HG03097 (cell line): ENCODE measurements around the gene ARNT2.

ENCODE experiments used
- ATAC-seq: cut with Tn5 transposase; IDR thresholded peaks from one replicate; pipeline ENCODE4 v1.9.1; 2021; ENCODE audit not compliant: unreplicated experiment, low FRiP score

The ARNT2 gene

DNA sequence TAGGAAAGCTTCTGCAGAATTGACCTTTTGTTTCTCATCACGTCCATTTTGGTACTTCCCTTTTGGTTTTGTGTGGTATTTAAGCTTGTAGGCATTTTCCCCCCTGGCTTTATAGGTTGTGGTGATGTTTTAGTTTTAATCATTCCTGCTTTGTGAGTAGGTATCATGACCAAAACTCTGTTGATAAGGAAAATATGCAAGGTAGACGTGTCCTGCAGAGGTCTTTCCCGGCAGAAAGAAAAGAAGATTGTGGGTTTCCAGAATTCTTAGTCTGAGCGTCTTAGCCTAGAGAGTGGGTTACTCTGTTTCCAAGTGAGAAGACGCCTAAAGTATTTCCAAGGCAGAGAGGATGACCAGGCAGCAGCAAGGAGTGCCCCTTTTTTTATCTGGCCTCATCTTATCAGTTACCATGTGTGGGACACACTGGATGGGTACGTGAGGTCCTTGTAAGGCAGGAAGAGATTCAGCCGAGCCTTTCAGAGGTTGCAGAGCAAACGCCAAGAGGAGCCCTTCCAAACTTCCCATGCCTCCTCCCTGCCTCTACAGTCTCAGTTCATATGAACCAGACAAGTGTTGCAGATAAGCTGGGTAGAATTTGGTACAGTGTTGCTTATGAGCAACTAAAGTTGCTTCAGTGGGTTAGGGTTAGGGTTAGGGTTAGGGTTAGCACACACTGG lies 58.8 kb downstream of the ARNT2 start:
- ATAC-seq: no peak

DNA sequence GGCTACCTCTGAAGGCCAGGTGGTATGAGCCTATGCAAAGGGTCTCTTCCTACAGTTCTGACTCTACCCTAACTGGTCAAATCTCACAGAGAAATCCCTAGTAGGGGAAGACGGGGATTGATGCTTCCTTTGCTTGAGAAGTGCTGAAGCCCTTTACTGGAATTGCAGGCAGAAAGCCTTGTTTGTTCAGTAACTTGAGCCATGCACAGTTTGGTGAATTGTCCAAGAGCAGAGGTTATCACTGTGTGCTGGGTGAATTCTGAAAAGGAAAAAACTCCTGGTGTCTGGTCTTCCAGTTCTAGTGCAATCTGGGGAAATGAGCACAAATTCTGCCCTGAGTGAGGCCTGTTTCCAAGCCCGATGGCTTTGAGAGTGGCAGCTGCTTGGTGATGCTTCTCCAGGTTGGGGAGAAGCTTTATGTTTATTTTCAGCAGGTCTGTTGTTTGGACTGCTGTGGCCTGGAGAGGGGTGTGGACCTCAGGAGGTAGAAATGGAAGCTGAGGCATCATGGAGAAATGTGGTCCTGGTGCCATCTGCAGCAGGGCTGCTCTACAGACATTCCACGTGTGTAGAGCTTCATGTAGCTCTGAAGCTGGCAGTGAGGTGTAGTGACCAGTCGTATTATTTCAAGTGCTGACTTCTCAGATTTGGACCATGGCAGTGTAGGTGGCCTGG lies 60.9 kb downstream of the ARNT2 start:
- no peak for ATAC-seq

- ATAC-seq: no peak
Observed at GRCh38 chr15:80465626-80466005, 61.4 kb downstream of the ARNT2 start.

- ATAC-seq: no peak
Observed at GRCh38 chr15:80466543-80466942, 62.4 kb downstream of the ARNT2 start.

- ATAC-seq: no peak
Observed at GRCh38 chr15:80467311-80467714, 63.1 kb downstream of the ARNT2 start.

DNA sequence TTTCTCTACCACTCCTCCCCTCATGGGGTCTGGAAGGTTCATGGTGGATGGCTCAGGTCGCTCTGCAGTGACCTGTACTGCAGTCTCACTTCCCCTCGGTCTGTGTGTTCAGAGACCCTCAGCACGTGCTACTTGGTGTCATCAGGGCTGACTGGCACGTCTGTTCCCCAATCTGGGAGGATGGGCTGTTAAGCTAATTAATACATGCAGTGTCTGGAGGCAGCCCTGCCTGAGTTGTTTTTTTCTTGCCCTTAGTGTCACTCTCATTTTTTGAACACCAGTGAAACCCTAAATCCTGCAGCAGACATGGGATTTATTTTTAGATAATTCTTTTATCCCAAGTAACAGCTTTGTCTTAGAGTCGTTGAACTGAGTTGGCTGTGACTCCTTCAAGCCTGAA lies 64.6 kb downstream of the ARNT2 start:
- no peak for ATAC-seq

- no peak for ATAC-seq
Observed at GRCh38 chr15:80471881-80472280, 67.7 kb downstream of the ARNT2 start.

DNA sequence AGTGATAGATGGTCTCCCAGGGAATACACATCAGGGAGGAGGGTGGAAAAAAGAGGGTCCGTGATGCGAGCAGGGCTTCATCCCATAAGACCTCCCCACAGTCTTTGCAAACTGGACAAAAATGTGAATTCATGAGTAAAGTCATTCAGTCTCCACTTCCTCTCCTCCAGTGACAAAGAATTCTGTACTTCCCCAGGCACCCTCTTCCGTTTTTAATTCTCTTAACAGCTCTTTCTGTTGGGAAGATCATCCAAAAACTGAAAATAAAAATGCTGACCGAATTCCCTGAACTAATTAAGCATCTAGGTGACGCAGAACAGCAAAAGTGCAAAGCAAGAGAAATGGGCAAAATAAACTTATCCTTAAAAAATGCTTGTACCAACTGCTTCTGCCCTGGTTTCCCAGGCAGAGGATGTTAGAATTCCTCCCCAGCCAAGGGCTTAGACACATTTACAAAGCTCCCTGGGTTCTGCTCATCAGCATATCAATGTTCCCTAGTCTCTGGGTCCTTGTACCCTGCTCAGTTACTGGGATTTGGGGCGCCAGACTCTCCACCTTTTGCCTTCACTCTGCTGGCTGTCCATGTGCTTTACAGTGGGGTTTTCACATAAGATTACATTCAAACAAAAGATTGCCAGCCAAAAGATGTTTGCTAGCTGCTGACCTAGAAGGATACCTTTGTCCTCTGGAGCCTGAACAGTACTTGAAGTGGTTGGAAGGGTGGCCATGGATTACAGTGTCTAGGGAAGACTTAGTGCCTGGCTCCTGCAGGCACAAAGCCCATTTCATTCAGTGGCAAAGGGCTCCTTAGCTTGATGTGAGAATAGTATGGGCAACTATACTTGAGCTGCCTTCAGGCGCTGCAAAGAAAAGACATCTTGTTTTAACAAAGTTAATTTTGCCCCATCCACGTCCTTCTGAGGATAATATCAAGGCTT lies 69.4 kb downstream of the ARNT2 start:
- ATAC-seq: no peak

DNA sequence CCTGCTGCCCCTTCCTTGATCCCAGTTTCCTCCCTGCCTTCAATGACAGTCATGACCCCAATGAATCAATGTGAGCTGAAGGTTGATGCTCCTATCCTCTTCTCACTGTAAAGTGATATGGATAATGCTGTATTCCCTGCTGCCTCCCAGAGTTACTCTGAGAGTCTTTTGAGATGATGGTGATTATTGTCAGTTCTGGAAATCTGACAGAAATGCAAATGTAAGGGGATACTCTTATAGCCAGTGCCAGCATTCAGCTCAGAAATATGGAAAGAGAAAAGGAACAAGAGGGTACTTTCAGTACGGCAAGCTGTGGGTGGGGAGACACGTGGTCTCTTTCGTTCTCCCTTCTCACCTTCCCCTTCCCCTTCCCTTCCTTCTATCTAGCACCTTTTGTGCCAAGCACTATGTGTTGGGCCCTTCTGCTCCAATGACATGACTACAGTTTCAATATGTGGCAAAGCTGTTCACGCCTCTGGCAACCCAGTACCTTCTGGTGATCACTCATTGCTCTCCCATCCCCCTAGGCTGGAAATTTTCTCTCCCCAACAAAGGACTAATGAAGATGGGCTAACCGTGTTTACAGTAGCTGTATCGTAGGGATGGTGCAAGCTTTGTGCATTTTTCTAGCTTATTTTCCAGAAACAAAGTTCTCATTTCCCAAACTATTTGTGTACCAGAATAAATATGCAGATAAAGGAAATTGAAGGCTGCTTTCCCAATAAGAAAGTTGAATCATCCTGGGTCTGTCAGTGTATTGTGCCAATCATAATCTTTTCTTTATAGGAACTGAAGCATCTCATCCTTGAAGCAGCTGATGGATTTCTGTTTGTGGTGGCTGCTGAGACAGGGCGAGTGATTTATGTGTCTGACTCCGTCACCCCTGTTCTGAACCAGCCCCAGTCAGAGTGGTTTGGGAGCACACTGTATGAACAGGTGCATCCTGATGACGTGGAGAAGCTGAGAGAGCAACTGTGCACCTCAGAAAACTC lies 70.3 kb downstream of the ARNT2 start:
- ATAC-seq: no peak

GRCh38 chr15:80475572-80475971 lies 71.4 kb downstream of the ARNT2 start:
- ATAC-seq: no peak

DNA sequence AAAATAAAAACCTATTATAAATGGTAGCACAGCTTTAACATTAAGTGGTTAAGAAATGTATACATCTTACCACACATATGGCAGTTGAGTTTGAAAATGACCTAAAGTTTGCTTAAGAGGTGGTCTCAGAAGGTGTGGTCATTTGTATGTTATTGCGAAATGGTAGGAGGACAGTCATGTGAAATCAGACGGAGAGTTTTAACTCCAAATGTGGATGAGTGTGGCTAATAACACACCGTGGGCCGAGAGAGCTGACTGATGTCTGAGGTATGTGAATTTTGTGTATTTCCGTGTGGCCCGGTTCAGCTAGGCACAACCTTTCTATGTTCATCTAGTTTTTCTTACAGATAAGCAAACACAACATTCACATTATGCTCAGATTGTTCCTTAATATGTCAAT lies 71.9 kb downstream of the ARNT2 start:
- no peak for ATAC-seq

DNA sequence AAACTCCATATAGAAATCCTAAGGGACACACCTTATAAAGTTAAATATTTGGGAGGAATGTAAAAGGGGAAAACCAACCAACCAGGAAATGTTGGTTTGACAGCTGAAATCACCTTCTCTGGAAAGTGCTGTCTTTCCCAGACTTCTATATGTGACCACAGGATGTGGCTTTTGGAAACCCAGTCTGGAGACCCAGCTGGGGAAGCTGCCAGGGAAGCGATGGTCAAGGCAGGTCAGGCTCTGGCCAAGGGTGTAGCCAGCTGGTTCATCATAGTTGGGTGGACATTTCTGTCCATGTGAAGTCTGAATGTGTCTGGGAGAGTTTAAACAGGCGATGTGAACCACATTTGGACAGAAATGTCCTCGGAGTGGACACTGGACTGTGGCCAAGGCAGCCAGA lies 73.9 kb downstream of the ARNT2 start:
- no peak for ATAC-seq

- ATAC-seq: no peak
Observed at GRCh38 chr15:80479191-80479590, 75.0 kb downstream of the ARNT2 start.

DNA sequence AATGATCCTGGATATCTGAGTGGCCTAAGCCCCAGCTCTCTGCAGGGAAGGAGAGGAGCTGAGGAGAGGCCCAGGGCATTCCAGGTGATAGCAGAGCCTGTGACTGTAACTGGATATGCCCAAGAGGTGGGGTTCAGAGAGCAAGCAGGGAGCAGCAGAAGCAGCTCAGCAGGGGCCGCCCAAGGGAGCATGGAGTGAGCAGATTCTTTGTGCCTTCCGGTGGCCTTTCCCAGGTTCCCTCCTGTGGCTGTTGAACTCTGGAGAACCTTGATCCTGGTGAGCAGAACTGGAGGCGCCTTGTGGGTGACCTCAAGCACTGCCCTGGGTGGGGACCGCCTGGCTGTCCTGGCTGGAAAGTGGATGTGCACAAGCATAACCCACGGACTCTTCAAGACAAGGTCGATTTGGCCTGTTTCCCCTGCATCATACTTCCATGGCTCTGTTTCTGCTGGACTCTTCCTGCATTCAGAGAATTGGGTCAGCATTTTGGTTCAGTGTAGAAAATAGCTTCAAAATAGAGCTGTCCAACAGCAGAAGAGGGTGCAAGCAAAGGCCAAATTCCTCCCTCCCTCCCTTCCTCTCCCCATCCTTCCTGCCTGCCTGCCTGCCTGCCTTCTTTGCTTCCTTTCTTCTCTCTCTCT lies 76.1 kb downstream of the ARNT2 start:
- ATAC-seq: no peak

DNA sequence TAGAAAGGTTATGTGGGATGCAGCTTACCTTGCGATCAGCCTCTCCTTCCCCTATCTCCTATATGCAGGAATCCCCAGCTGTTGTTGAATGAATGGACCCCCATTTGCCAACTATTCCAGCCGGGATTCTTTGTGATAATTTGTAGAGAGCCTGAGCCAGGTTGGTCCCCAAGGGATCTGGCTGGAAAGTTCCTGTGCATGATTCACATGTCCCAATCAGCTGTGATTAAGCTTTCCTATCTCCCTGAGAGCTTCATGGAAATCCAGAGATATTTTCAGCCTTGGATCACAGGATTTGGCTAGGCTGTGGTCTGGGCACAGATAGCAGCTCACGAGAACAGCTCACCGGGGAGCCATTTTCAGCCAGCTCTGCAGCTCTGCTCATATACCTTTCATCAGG lies 76.7 kb downstream of the ARNT2 start:
- ATAC-seq: no peak

- ATAC-seq: no peak
Observed at GRCh38 chr15:80482696-80483095, 78.5 kb downstream of the ARNT2 start.

DNA sequence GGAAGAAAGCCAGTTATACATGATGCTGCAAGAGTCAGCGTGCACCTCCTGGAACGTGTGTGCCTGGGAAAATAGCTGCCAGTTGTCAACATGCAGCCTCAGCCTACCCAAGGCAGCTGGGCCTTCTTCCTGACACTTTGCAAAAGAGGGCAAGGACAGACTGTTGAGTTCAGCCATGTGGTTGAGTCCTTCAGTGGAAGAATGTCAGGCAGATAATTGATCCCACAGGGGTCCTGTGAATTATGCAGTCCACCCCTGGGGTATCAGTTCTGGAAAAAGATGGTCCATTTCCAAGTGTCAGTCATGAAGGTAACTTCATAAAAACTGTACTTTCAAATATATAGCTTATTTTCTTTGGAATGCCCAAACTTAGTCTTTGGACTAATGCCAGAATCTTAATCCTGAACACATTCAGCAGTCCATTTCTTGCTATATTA lies 79.6 kb downstream of the ARNT2 start:
- no peak for ATAC-seq

GRCh38 chr15:80484333-80484864 lies 80.2 kb downstream of the ARNT2 start:
- no peak for ATAC-seq

DNA sequence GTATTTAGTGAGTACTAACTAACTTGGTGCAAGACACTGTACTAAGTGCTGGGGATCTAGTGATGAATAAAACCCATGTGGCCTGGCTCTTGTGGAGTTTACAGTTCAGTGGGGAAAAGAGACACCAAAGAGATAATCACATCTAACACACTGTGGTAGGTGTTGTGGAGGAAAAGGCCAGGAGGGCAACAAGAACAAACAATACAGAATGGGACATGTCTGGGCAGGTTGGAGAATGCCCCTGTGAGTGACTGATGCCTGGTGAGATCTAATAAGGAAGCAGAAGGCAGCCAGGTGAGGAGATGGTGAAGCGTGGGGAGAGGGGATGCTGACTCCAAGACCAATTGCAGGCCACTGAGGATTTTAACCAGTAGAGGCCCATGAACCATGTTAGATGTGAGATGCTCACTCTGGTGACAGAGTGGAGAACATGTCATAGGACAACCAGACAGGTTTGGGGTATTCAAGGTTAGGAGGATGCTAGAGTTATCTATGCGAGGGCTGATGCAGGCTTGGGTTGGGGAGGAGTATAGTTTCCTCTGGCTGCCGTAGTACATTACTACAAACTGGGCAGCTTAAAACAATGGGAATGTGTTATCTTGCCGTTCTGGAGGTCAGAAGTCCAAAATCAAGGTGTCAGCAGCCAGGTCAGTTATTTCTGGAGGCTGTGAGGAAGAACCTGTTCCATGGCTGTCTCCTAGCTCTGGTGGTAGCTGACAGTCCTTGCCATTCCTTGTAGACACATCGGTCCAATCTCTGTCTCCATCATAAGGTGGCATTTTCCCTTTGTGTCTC lies 81.4 kb downstream of the ARNT2 start:
- no peak for ATAC-seq
